Endothelial cell of umbilical vein (primary cell): ENCODE measurements around the gene SLC28A2. TPM values are rescaled to one million over a fixed set of nuclear protein-coding genes. Genes with fewer than 3 reads are reported as not detected.
"Not testable (repeated sequence)": the region's sequence is repeated elsewhere in the genome, so short reads cannot be mapped to it uniquely, and the experiment has no call there.

Source experiments
- BruUV-seq: library from RNA; stranded (reverse); fragments of 400-500 nt; replicated peaks from 2 replicates; lab custom pipeline; 2021; lab: Mats Ljungman, UMichigan
- CTCF ChIA-PET: fragments of 300-600, 350-600 bp; sonication (Branson Sonifier 250); formaldehyde crosslinking; loops from one replicate; lab custom pipeline; 2021; ENCODE audit warnings: antibody characterized with exemption, inconsistent platforms; lab: Charles Lee
- POLR2A ChIA-PET: fragments of 300-600, 350-600 bp; sonication (Branson Sonifier 250); formaldehyde crosslinking; loops from one replicate; lab custom pipeline; 2021; ENCODE audit warnings: antibody characterized with exemption, inconsistent platforms; lab: Charles Lee
- DNase-seq: peaks from one replicate; pipeline ENCODE4 v3.0.0-alpha.2; 2011; ENCODE audit warnings: low read depth, low spot score
- FAIRE-seq: peaks from 2 replicates; lab custom pipeline; 2011; peaks lifted over from hg19 to GRCh38; lab: Jason Lieb, UNC
- H2AFZ ChIP-seq: 2 replicates; pipeline ENCODE4 v1.6.0; 2012; ENCODE audit warnings: low read depth, low read length, control low read depth, inconsistent platforms
- H3K27ac ChIP-seq: 2 replicates; pipeline ENCODE4 v1.5.1; 2011; ENCODE audit warnings: low read depth, mild to moderate bottlenecking, control low read depth, low read length, moderate library complexity; ENCODE audit not compliant: insufficient read depth
- H3K27me3 ChIP-seq, 2 experiments: 2 replicates each; pipeline versions ENCODE4 v1.6.0 to v1.6.1; 2011; ENCODE audit warnings: low read length in 2 of 2, mixed read lengths in 1 of 2; ENCODE audit not compliant: control insufficient read depth in 2 of 2, insufficient read depth in 2 of 2
- H3K36me3 ChIP-seq, 2 experiments: 2 replicates in 1 of 2; 3 replicates in 1 of 2; pipeline ENCODE4 v1.5.1; 2011; ENCODE audit warnings: low read length in 2 of 2, mild to moderate bottlenecking in 1 of 2, moderate library complexity in 1 of 2; ENCODE audit not compliant: control insufficient read depth in 2 of 2, insufficient read depth in 2 of 2; ENCODE audit errors: extremely low read depth in 1 of 2
- H3K4me1 ChIP-seq: 3 replicates; pipeline ENCODE4 v1.5.1; 2011; ENCODE audit warnings: mild to moderate bottlenecking, low read length; ENCODE audit not compliant: control insufficient read depth, insufficient read depth; ENCODE audit errors: extremely low read depth
- H3K4me2 ChIP-seq: 2 replicates; pipeline ENCODE4 v1.6.1; 2011; ENCODE audit warnings: low read length, control low read depth, mixed read lengths; ENCODE audit not compliant: insufficient read depth
- H3K4me3 ChIP-seq, 3 experiments: fragments of 200-600 bp in 1 of 3; sonication (generic), shearing (Covaris generic) in 1 of 3; replicated peaks in 1 of 3; 2 replicates each; pipeline ENCODE4 v1.5.1; 2011 to 2016; ENCODE audit warnings: control low read depth in 3 of 3, low read length in 3 of 3, mild to moderate bottlenecking in 2 of 3, inconsistent platforms in 1 of 3, low read depth in 1 of 3, moderate library complexity in 1 of 3; ENCODE audit not compliant: insufficient read depth in 1 of 3
- H3K79me2 ChIP-seq: 2 replicates; pipeline ENCODE4 v1.6.0; 2012; ENCODE audit warnings: low read length, inconsistent platforms; ENCODE audit not compliant: control insufficient read depth, insufficient read depth
- H3K9ac ChIP-seq: replicated peaks from 2 replicates; pipeline ENCODE3; 2011; ENCODE audit warnings: low read length, control low read depth; ENCODE audit not compliant: insufficient read depth; ENCODE audit errors: extremely low read depth
- H3K9me1 ChIP-seq: replicated peaks from 3 replicates; pipeline ENCODE4 v1.6.0; 2011; ENCODE audit warnings: mild to moderate bottlenecking, low read length; ENCODE audit not compliant: control insufficient read depth, insufficient read depth; ENCODE audit errors: extremely low read depth
- H3K9me3 ChIP-seq: replicated peaks from 2 replicates; pipeline ENCODE4 v1.5.1; 2012; ENCODE audit warnings: low read length, inconsistent platforms; ENCODE audit not compliant: control insufficient read depth, insufficient read depth
- H4K20me1 ChIP-seq: replicated peaks from 2 replicates; pipeline ENCODE3; 2011; ENCODE audit warnings: mild to moderate bottlenecking, low read length; ENCODE audit not compliant: control insufficient read depth, insufficient read depth; ENCODE audit errors: extremely low read depth
- JUN ChIP-seq: IDR thresholded peaks from 2 replicates; pipeline ENCODE4 v1.6.1; 2011; ENCODE audit warnings: borderline replicate concordance, low read depth; ENCODE audit not compliant: insufficient read length, insufficient read depth
- MYC ChIP-seq: IDR thresholded peaks from one replicate; pipeline ENCODE4 v1.6.1; 2011; ENCODE audit warnings: mild to moderate bottlenecking, low read depth, low read length
- POLR2AphosphoS5 ChIP-seq: IDR thresholded peaks from 2 replicates; pipeline ENCODE4 v1.6.1; 2012; ENCODE audit warnings: low read depth, mild to moderate bottlenecking, control low read depth, low read length, moderate library complexity; ENCODE audit not compliant: insufficient read depth
- dilution Hi-C: fragments of 300-500 bp; cut with MboI; formaldehyde crosslinking; loops from one replicate; pipeline ENCODE4 v1.15.0; 2019; ENCODE audit warnings: low sequenced_read_pairs; ENCODE audit not compliant: extremely low pct_ligation_motif_present
- intact Hi-C: fragments of 100-400 bp; cut with micrococcal nuclease; formaldehyde crosslinking; loops from one replicate; pipeline ENCODE4 v1.10.0; 2022
- polyA plus RNA-seq, 4 experiments: library from polyadenylated mRNA; depleted of rRNA in 3 of 4; stranded (reverse) in 3 of 4; unstranded in 1 of 4; fragments of >200 nt; gene quantifications; 2 replicates each; pipeline versions ENCODE4 v1.2.1 to v1.2.3, GENCODE V29; 2011 to 2012; ENCODE audit warnings: missing spikeins in 1 of 4
- total RNA-seq: library from RNA; stranded (reverse); gene quantifications from 2 replicates; pipeline ENCODE4 v1.2.3, GENCODE V29; 2021
- TF ChIP-seq, protein P1 (sequence below), 2 donors: IDR thresholded peaks; 1 replicate in 1 of 2; 2 replicates in 1 of 2; pipeline ENCODE4 v1.5.1; 2011; ENCODE audit warnings: low read length in 2 of 2, mild to moderate bottlenecking in 2 of 2, moderate library complexity in 2 of 2, control low read depth in 1 of 2, inconsistent platforms in 1 of 2, low read depth in 1 of 2; ENCODE audit not compliant: insufficient read depth in 1 of 2; ENCODE audit errors: extremely low read depth in 1 of 2

SLC28A2 gene
- total and polyA plus RNA-seq, 2 donors (not counting 3 experiments of a cell fraction or from before 2014, with no cell fraction given): not detected

DNA sequence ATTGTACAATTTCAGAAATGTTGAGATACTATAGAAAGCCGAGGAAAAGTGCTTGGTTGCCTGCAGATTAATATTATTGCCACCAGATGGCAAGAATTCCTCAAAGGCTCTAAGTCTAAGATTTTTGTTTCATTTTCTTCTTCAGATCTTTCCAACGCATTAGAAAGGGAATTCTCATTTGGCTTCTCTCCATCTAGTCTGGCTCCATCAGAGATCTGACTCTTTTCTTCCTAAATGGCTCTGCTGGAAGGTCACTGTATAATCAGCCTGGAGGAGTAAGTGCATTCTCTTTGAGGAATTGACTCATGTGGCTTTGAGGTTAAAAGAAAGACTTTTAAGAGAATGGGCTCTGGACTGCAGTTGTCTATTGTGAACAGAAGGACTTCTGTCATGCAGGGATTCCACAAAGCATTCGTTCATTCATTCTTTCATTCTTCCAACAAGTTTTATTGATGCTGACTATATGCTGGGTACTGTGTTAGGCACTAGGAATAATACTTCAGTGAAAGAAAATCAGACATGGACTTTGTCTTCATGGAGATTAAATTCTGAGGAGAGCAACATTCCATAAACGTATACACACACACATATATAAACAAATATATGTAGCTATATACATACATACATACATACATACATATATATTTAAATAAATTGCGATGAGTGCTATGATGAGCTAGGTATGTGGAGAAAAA is 55.3 kb downstream of the SLC28A2 start:
- Histone ChIP-seq H3K9me3 (no peaks in the 10 kb centered on the region), H3K4me2 (no peak overlapping the region), H3K79me2 (no peaks in the 10 kb centered on the region), H3K27ac (no peak overlapping the region), H3K27me3 (peaks cover 2 to 5% of the 10 kb centered on the region in 2 experiments), H3K9me1 (no peaks in the 10 kb centered on the region), H3K36me3 (no peaks in the 10 kb centered on the region), H3K4me1 (no peaks in the 10 kb centered on the region), H3K4me3 (no peak overlapping the region), H2AFZ (no peak overlapping the region), H3K9ac (no peak overlapping the region), H4K20me1 (no peaks in the 10 kb centered on the region)
- no peak for TF ChIP-seq JUN
- no peak for TF ChIP-seq MYC
- TF ChIP-seq, protein P1, sequence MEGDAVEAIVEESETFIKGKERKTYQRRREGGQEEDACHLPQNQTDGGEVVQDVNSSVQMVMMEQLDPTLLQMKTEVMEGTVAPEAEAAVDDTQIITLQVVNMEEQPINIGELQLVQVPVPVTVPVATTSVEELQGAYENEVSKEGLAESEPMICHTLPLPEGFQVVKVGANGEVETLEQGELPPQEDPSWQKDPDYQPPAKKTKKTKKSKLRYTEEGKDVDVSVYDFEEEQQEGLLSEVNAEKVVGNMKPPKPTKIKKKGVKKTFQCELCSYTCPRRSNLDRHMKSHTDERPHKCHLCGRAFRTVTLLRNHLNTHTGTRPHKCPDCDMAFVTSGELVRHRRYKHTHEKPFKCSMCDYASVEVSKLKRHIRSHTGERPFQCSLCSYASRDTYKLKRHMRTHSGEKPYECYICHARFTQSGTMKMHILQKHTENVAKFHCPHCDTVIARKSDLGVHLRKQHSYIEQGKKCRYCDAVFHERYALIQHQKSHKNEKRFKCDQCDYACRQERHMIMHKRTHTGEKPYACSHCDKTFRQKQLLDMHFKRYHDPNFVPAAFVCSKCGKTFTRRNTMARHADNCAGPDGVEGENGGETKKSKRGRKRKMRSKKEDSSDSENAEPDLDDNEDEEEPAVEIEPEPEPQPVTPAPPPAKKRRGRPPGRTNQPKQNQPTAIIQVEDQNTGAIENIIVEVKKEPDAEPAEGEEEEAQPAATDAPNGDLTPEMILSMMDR (IDR thresholded peaks at IDR 0.05; ENCODE audit: extremely low read depth in 1 of 2, insufficient read depth in 1 of 2, low read depth in 1 of 2, low read length in 2 of 2): peak; percentile 10 to 15
- no peak for TF ChIP-seq POLR2AphosphoS5
- peak; percentile 41 for DNase-seq
- ChIA-PET CTCF (interaction anchor here (1.5 kb wide), 1 partner anchor 151 kb away, joined by 4 read pairs; no protein-coding TSS in a partner anchor), POLR2A (no interaction called here)
- no peak for FAIRE-seq
- intact Hi-C loops: loop anchor here (1.0 to 5.0 kb wide), 2 partner anchors 92 to 305 kb away; no protein-coding TSS in a partner anchor
- BruUV-seq: no TSS peak
- dilution Hi-C loops: no loop called here

GRCh38 chr15:45314117-45314516 is 62.1 kb downstream of the SLC28A2 start:
- H3K79me2 ChIP-seq, H3K4me2 ChIP-seq, H4K20me1 ChIP-seq, H3K9me3 ChIP-seq, H3K27me3 ChIP-seq, H3K4me1 ChIP-seq, BruUV-seq, H3K36me3 ChIP-seq, H3K27ac ChIP-seq, H3K9me1 ChIP-seq, H3K9ac ChIP-seq, intact Hi-C loops, FAIRE-seq, H2AFZ ChIP-seq, dilution Hi-C loops, DNase-seq, H3K4me3 ChIP-seq, POLR2A ChIA-PET: not testable (repeated sequence)
- CTCF ChIA-PET: interaction anchor here (1.5 kb wide), 1 partner anchor 11 kb away, joined by 3 read pairs; no protein-coding TSS in a partner anchor
